Activated T-cell treated with anti-CD3 and anti-CD28 coated beads for 24 hours (primary cell): ENCODE data around the gene PRKG1.
"Not testable (repeated sequence)": the region's sequence is repeated elsewhere in the genome, so short reads cannot be mapped to it uniquely, and the experiment has no call there.

Experiments
- DNase-seq: peaks from one replicate; pipeline ENCODE4 v3.0.0-alpha.2; 2020; ENCODE audit warnings: low read depth

Gene PRKG1

GRCh38 chr10:52007091-52007490 is 932.8 kb downstream of the PRKG1 start:
- no peak for DNase-seq

- DNase-seq = no peak
Observed at GRCh38 chr10:52011118-52011517, 936.8 kb downstream of the PRKG1 start.

- DNase-seq = no peak
Observed at GRCh38 chr10:52019077-52019555, 944.8 kb downstream of the PRKG1 start.

- DNase-seq = no peak
Observed at GRCh38 chr10:52019656-52020055, 945.4 kb downstream of the PRKG1 start.

GRCh38 chr10:52020173-52020572 is 945.9 kb downstream of the PRKG1 start:
- no peak for DNase-seq

- DNase-seq = no peak
Observed at GRCh38 chr10:52020702-52021101, 946.4 kb downstream of the PRKG1 start.

- no peak for DNase-seq
Observed at GRCh38 chr10:52027055-52027705, 952.9 kb downstream of the PRKG1 start.

GRCh38 chr10:52028523-52028858 is 954.2 kb downstream of the PRKG1 start:
- DNase-seq = no peak

GRCh38 chr10:52029628-52030027 is 955.3 kb downstream of the PRKG1 start:
- no peak for DNase-seq

GRCh38 chr10:52030051-52030790 is 955.9 kb downstream of the PRKG1 start:
- no peak for DNase-seq

GRCh38 chr10:52030975-52031374 is 956.7 kb downstream of the PRKG1 start:
- no peak for DNase-seq

GRCh38 chr10:52031771-52032170 is 957.5 kb downstream of the PRKG1 start:
- DNase-seq = no peak

GRCh38 chr10:52032681-52033629 is 958.7 kb downstream of the PRKG1 start:
- no peak for DNase-seq

- DNase-seq = not testable (repeated sequence)
Observed at GRCh38 chr10:52039002-52039793, 964.9 kb downstream of the PRKG1 start.

GRCh38 chr10:52040486-52040885 is 966.2 kb downstream of the PRKG1 start:
- DNase-seq = no peak

- DNase-seq = no peak
Observed at GRCh38 chr10:52043811-52044210, 969.5 kb downstream of the PRKG1 start.

GRCh38 chr10:52048051-52048450 is 973.8 kb downstream of the PRKG1 start:
- DNase-seq = no peak

- no peak for DNase-seq
Observed at GRCh38 chr10:52050429-52051047, 976.3 kb downstream of the PRKG1 start.

- no peak for DNase-seq
Observed at GRCh38 chr10:52053497-52053896, 979.2 kb downstream of the PRKG1 start.

GRCh38 chr10:52056291-52056690 is 982.0 kb downstream of the PRKG1 start:
- DNase-seq = no peak

- no peak for DNase-seq
Observed at GRCh38 chr10:52059089-52059488, 984.8 kb downstream of the PRKG1 start.
